Erythroblast (primary cell): ENCODE results near the gene PPM1M.
"Not testable (repeated sequence)": the region's sequence is repeated elsewhere in the genome, so short reads cannot be mapped to it uniquely, and the experiment has no call there.

Experiments used
- DNase-seq, 2 experiments: peaks; one replicate each; lab custom pipeline; 2025; lab: John Stamatoyannopoulos, UW
- GATA1 ChIP-seq: IDR thresholded peaks from 2 replicates; pipeline ENCODE4 v1.6.1; 2011; ENCODE audit warnings: low read depth, mild to moderate bottlenecking, control low read depth, low read length, moderate library complexity
- POLR2A ChIP-seq: IDR thresholded peaks from 2 replicates; pipeline ENCODE4 v1.6.1; 2011; ENCODE audit warnings: mild to moderate bottlenecking, low read length

The PPM1M gene

GRCh38 chr3:52277071-52277964, 31.8 kb downstream of the PPM1M start:
- peak; percentile 86 to 87 for DNase-seq
- TF ChIP-seq POLR2A: peak; percentile 37
- no peak for TF ChIP-seq GATA1

GRCh38 chr3:52277972-52278509, 32.5 kb downstream of the PPM1M start:
- TF ChIP-seq GATA1 (no peak), POLR2A (no peak)
- peak; percentile 85 to 92 for DNase-seq

GRCh38 chr3:52278510-52279069, 33.0 kb downstream of the PPM1M start, which contains the start of gene WDR82:
TSS of gene WDR82 (minus strand) at chr3:52278649. CDS start at chr3:52278361, 288 bp downstream.
- TF ChIP-seq GATA1: no peak
- peak; percentile 71 for TF ChIP-seq POLR2A
- DNase-seq: peak; percentile 96 to 99

- DNase-seq: no peak
Measured at GRCh38 chr3:52279596-52279995, 34.0 kb downstream of the PPM1M start.

GRCh38 chr3:52280050-52280461, 34.5 kb downstream of the PPM1M start:
- peak; percentile 27 to 28 for DNase-seq
- no peak for TF ChIP-seq POLR2A
- TF ChIP-seq GATA1: no peak

More at GRCh38 chr3:52279596-52279995, 34.0 kb downstream of the PPM1M start:
- TF ChIP-seq POLR2A (no peak), GATA1 (no peak)

GRCh38 chr3:52281981-52282801, 36.6 kb downstream of the PPM1M start:
- no peak for DNase-seq
- TF ChIP-seq POLR2A: no peak
- TF ChIP-seq GATA1: no peak

- DNase-seq: no peak
- no peak for TF ChIP-seq GATA1
- no peak for TF ChIP-seq POLR2A
Measured at GRCh38 chr3:52283306-52283705, 37.7 kb downstream of the PPM1M start.

GRCh38 chr3:52284051-52284450, 38.5 kb downstream of the PPM1M start:
- not testable (repeated sequence) for DNase-seq

- no peak for DNase-seq
- no peak for TF ChIP-seq POLR2A
- TF ChIP-seq GATA1: no peak
Measured at GRCh38 chr3:52286777-52287110, 41.2 kb downstream of the PPM1M start.

GRCh38 chr3:52288674-52289073, 43.1 kb downstream of the PPM1M start:
- DNase-seq: no peak
- TF ChIP-seq POLR2A (no peak), GATA1 (no peak)

- peak in 1 of 2 experiments; percentile 29 for DNase-seq
- TF ChIP-seq GATA1 (no peak), POLR2A (peak; percentile 79)
Measured at GRCh38 chr3:52289338-52289746, 43.8 kb downstream of the PPM1M start.

- TF ChIP-seq GATA1: no peak
- TF ChIP-seq POLR2A: no peak
- DNase-seq: no peak
Measured at GRCh38 chr3:52289747-52290595, 44.4 kb downstream of the PPM1M start.
